Prostate gland (tissue), 2 donors: ENCODE results near the gene LHCGR.

Experiments used
- POLR2A ChIP-seq: fragments of 450-650 bp; IDR thresholded peaks from one replicate; pipeline ENCODE4 v1.6.1; 2016; ENCODE audit warnings: antibody characterized with exemption, mild to moderate bottlenecking
- TF ChIP-seq, protein P1 (sequence below), 4 experiments: fragments of 200-600 bp in 2 of 4; fragments of 450-650 bp in 2 of 4; sonication (generic) in 2 of 4; IDR thresholded peaks; 1 replicate in 3 of 4; 2 replicates in 1 of 4; pipeline ENCODE4 v1.5.1; 2016 to 2019; ENCODE audit warnings: antibody characterized with exemption in 4 of 4, mild to moderate bottlenecking in 2 of 4, moderate library complexity in 2 of 4

DNA sequence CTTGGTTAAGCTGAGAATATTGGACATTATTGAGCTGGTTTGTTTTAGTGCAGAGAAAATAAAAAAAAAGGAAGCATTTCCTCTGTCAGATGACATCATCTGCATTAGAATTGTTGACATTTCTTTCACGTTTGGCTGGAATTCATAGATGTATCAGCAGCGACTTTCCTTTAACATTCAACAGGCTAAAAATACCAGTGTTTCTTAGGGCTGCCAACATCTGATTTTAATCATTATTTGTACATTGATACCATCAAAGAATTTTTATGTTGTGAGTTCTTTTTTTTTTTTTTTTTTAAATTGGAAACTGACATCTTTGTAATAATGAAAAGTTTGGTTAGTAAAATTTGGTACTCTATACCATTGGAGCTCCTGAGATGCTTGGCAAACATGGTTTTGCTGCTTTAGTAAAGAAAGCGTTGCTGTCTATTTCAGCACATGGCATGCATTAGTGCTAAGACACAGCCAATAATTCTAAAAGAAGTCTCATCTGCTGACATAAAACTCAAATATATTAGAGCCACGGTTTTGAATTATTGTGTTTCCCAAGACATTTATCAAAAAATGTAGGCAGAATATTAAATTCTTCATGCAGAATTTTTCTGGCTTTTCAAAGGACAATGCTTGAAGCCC, 104.2 kb downstream of the LHCGR start:
- TF ChIP-seq, protein P1, sequence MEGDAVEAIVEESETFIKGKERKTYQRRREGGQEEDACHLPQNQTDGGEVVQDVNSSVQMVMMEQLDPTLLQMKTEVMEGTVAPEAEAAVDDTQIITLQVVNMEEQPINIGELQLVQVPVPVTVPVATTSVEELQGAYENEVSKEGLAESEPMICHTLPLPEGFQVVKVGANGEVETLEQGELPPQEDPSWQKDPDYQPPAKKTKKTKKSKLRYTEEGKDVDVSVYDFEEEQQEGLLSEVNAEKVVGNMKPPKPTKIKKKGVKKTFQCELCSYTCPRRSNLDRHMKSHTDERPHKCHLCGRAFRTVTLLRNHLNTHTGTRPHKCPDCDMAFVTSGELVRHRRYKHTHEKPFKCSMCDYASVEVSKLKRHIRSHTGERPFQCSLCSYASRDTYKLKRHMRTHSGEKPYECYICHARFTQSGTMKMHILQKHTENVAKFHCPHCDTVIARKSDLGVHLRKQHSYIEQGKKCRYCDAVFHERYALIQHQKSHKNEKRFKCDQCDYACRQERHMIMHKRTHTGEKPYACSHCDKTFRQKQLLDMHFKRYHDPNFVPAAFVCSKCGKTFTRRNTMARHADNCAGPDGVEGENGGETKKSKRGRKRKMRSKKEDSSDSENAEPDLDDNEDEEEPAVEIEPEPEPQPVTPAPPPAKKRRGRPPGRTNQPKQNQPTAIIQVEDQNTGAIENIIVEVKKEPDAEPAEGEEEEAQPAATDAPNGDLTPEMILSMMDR (IDR thresholded peaks at IDR 0.05): no peak
- TF ChIP-seq POLR2A: no peak
